OCI-LY7 (cell line): Measurements from ENCODE around the gene ARHGEF1. TPM values are rescaled to one million over a fixed set of nuclear protein-coding genes. Genes with fewer than 3 reads are reported as not detected.

Experiments used
- BruUV-seq: library from RNA; stranded (reverse); fragments of 400-500 nt; replicated peaks from 2 replicates; lab custom pipeline; 2021; lab: Mats Ljungman, UMichigan
- CTCF ChIA-PET: fragments of 300-600 bp; sonication (Branson Sonifier 250); formaldehyde crosslinking; loops from one replicate; lab custom pipeline; 2022; ENCODE audit warnings: antibody characterized with exemption; ENCODE audit not compliant: unreplicated experiment; lab: Charles Lee
- POLR2A ChIA-PET: fragments of 300-600 bp; sonication (Branson Sonifier 250); formaldehyde crosslinking; loops from one replicate; lab custom pipeline; 2022; ENCODE audit warnings: antibody characterized with exemption; lab: Charles Lee
- DNase-seq: peaks from one replicate; pipeline ENCODE4 v3.0.0-alpha.2; 2015; ENCODE audit warnings: low spot score
- H2AFZ ChIP-seq: fragments of 200-600 bp; sonication (generic), shearing (Covaris generic); 2 replicates; pipeline ENCODE4 v1.6.1; 2014; ENCODE audit warnings: mild to moderate bottlenecking, antibody characterized with exemption, low read length, moderate library complexity
- H3K27ac ChIP-seq: fragments of 200-600 bp; sonication (generic); 2 replicates; pipeline ENCODE4 v1.5.1; 2014; ENCODE audit warnings: mixed run types, low read depth, mild to moderate bottlenecking, moderate library complexity, low read length, inconsistent platforms; ENCODE audit not compliant: poor library complexity, severe bottlenecking
- H3K36me3 ChIP-seq: fragments of 200-600 bp; sonication (generic); 2 replicates; pipeline ENCODE4 v1.6.1; 2014; ENCODE audit warnings: mild to moderate bottlenecking, antibody characterized with exemption, low read length, moderate library complexity, mixed read lengths; ENCODE audit not compliant: insufficient read depth
- H3K4me1 ChIP-seq: fragments of 200-600 bp; sonication (generic); 2 replicates; pipeline ENCODE4 v1.5.1; 2014; ENCODE audit warnings: mild to moderate bottlenecking, low read length; ENCODE audit not compliant: insufficient read depth, poor library complexity, severe bottlenecking
- H3K4me2 ChIP-seq: fragments of 200-600 bp; sonication (generic); 2 replicates; pipeline ENCODE4 v1.6.1; 2014; ENCODE audit warnings: mild to moderate bottlenecking, low read length
- H3K4me3 ChIP-seq: fragments of 200-600 bp; sonication (generic); 2 replicates; pipeline ENCODE4 v1.5.1; 2014; ENCODE audit warnings: mild to moderate bottlenecking, low read depth, low read length; ENCODE audit not compliant: poor library complexity, severe bottlenecking
- H3K79me2 ChIP-seq: fragments of 200-600 bp; sonication (generic); 2 replicates; pipeline ENCODE4 v1.6.1; 2016; ENCODE audit warnings: low read depth, mild to moderate bottlenecking, low read length, moderate library complexity, mixed read lengths; ENCODE audit not compliant: insufficient read depth
- H3K9me2 ChIP-seq: fragments of 200-600 bp; sonication (generic); 2 replicates; pipeline ENCODE4 v1.6.1; 2016; ENCODE audit warnings: mild to moderate bottlenecking, low read length, mixed read lengths; ENCODE audit not compliant: insufficient read depth
- H3K9me3 ChIP-seq: fragments of 200-600 bp; sonication (generic); 2 replicates; pipeline ENCODE4 v1.6.1; 2014; ENCODE audit warnings: mild to moderate bottlenecking, mixed run types, low read length, mixed read lengths
- H4K20me1 ChIP-seq: fragments of 200-600 bp; sonication (generic); 2 replicates; pipeline ENCODE4 v1.6.1; 2014; ENCODE audit warnings: mild to moderate bottlenecking, antibody characterized with exemption, low read length, moderate library complexity, mixed read lengths; ENCODE audit not compliant: insufficient read depth
- CTCF ChIP-seq: fragments of 200-600 bp; sonication (generic); conservative IDR thresholded peaks from 2 replicates; pipeline ENCODE4 v1.5.1; 2014; ENCODE audit warnings: mild to moderate bottlenecking, antibody characterized with exemption, low read length, moderate library complexity, mixed read lengths
- EZH2phosphoT487 ChIP-seq: fragments of 200-600 bp; sonication (generic); IDR thresholded peaks from 2 replicates; pipeline ENCODE4 v1.6.1; 2018; ENCODE audit warnings: low read depth, borderline replicate concordance, mild to moderate bottlenecking, mixed run types, antibody characterized with exemption, low read length, moderate library complexity, mixed read lengths
- intact Hi-C: fragments of 100-400 bp; cut with micrococcal nuclease; formaldehyde crosslinking; loops from one replicate; pipeline ENCODE4 v1.10.0; 2022; ENCODE audit not compliant: unreplicated experiment
- total RNA-seq, 2 experiments: library from RNA; depleted of rRNA in 1 of 2; stranded (reverse); fragments of >200 nt in 1 of 2; shearing (Covaris generic) in 1 of 2; gene quantifications; 2 replicates each; pipeline ENCODE4 v1.2.3, GENCODE V29; 2014 to 2022

ARHGEF1 gene
- total RNA-seq, 2 experiments from 2014 or later, result 96.9 to 297 TPM

- H3K9me2 ChIP-seq, result no peaks in the 10 kb centered on the region
- H3K79me2 ChIP-seq, result no peaks in the 10 kb centered on the region
Observed at GRCh38 chr19:41845001-41845050, 38.2 kb upstream of the ARHGEF1 start, which contains the start of gene DMRTC2. TSS of gene DMRTC2 (plus strand) at chr19:41845042. CDS start at chr19:41847429, 2,387 bp downstream.

GRCh38 chr19:41845051-41845590 lies 37.9 kb upstream of the ARHGEF1 start:
- Histone ChIP-seq H3K4me3 (no peak overlapping the region), H3K4me2 (no peak overlapping the region), H3K79me2 (no peaks in the 10 kb centered on the region), H3K9me3 (no peaks in the 10 kb centered on the region), H3K9me2 (no peaks in the 10 kb centered on the region), H3K36me3 (no peaks in the 10 kb centered on the region), H2AFZ (no peak overlapping the region), H3K27ac (no peak overlapping the region), H3K4me1 (peaks cover 5% of the 10 kb centered on the region), H4K20me1 (no peaks in the 10 kb centered on the region)
- no peak for TF ChIP-seq EZH2phosphoT487
- TF ChIP-seq CTCF, result no peak
- DNase-seq, result no peak
- no TSS peak for BruUV-seq
- intact Hi-C loops, result no loop called here
- ChIA-PET POLR2A (no interaction called here), CTCF (no interaction called here)

More at GRCh38 chr19:41845001-41845050, 38.2 kb upstream of the ARHGEF1 start, which contains the start of gene DMRTC2:
- no peak within 1 kb of the TSS for H3K27ac ChIP-seq
- BruUV-seq, result no TSS peak
- H3K4me2 ChIP-seq, result no peak within 1 kb of the TSS
- no peaks in the 10 kb centered on the region for H4K20me1 ChIP-seq
- no peaks in the 10 kb centered on the region for H3K9me3 ChIP-seq
- intact Hi-C loops, result no loop called here
- no peaks in the 10 kb centered on the region for H3K36me3 ChIP-seq
- no peak for DNase-seq
- ChIA-PET CTCF (no interaction called here), POLR2A (no interaction called here)
- TF ChIP-seq CTCF (no peak), EZH2phosphoT487 (no peak)
- H3K4me1 ChIP-seq, result peaks cover 5% of the 10 kb centered on the region
- H2AFZ ChIP-seq, result no peak within 1 kb of the TSS
- no peak within 1 kb of the TSS for H3K4me3 ChIP-seq

GRCh38 chr19:41847351-41848105 lies 35.5 kb upstream of the ARHGEF1 start:
- no peak for DNase-seq
- H3K36me3 ChIP-seq, result no peaks in the 10 kb centered on the region
- no peaks in the 10 kb centered on the region for H4K20me1 ChIP-seq
- no peak overlapping the region for H3K4me3 ChIP-seq
- no peaks in the 10 kb centered on the region for H3K79me2 ChIP-seq
- no TSS peak for BruUV-seq
- H3K27ac ChIP-seq, result no peak overlapping the region
- H3K4me1 ChIP-seq, result no peaks in the 10 kb centered on the region
- H3K4me2 ChIP-seq, result no peak overlapping the region
- H2AFZ ChIP-seq, result no peak overlapping the region
- intact Hi-C loops, result no loop called here
- TF ChIP-seq EZH2phosphoT487, result no peak
- no peak for TF ChIP-seq CTCF
- POLR2A ChIA-PET, result no interaction called here
- H3K9me2 ChIP-seq, result no peaks in the 10 kb centered on the region
- CTCF ChIA-PET, result no interaction called here
- no peaks in the 10 kb centered on the region for H3K9me3 ChIP-seq
